GM12878 (cell line): ENCODE measurements around the gene RARRES2. TPM values are rescaled to one million over a fixed set of nuclear protein-coding genes. Genes with fewer than 3 reads are reported as not detected.

Source experiments
- ATAC-seq: fragments of 200-7000 bp; cut with Tn5 transposase; 3 replicates; pipeline ENCODE4 v1.9.1; 2020; ENCODE audit warnings: mild to moderate bottlenecking, moderate library complexity
- BruUV-seq: library from RNA; stranded (reverse); fragments of 400-500 nt; replicated peaks from 2 replicates; lab custom pipeline; 2021; lab: Mats Ljungman, UMichigan
- CTCF ChIA-PET: fragments of 300-600 bp; sonication (Branson Sonifier 250); formaldehyde crosslinking; extraction: SDS; loops from one replicate; lab custom pipeline; 2021; ENCODE audit warnings: inconsistent platforms; lab: Yijun Ruan, JAX
- POLR2A ChIA-PET: fragments of 350-600 bp; formaldehyde crosslinking; extraction: SDS; loops from one replicate; lab custom pipeline; 2021; ENCODE audit warnings: inconsistent platforms; lab: Charles Lee
- RAD21 ChIA-PET: fragments of 300-600 bp; sonication (Branson Sonifier 250); formaldehyde crosslinking; loops from one replicate; lab custom pipeline; 2023; ENCODE audit warnings: antibody characterized with exemption; ENCODE audit not compliant: unreplicated experiment; lab: Charles Lee
- SMC1A ChIA-PET: fragments of 300-600 bp; sonication (Branson Sonifier 250); formaldehyde crosslinking; loops from one replicate; lab custom pipeline; 2023; ENCODE audit not compliant: unreplicated experiment, uncharacterized antibody; lab: Charles Lee
- DNase-seq: peaks from one replicate; pipeline ENCODE4 v3.0.0-alpha.2; 2011; ENCODE audit warnings: low read depth, low spot score
- FAIRE-seq: peaks from 3 replicates; lab custom pipeline; 2011; peaks lifted over from hg19 to GRCh38; lab: Jason Lieb, UNC
- H2AFZ ChIP-seq: 2 replicates; pipeline ENCODE4 v1.6.0; 2011; ENCODE audit warnings: low read depth, low read length, control low read depth; ENCODE audit not compliant: control insufficient read depth
- H3K27ac ChIP-seq: 2 replicates; pipeline ENCODE4 v1.5.1; 2011; ENCODE audit warnings: control low read depth; ENCODE audit not compliant: control insufficient read depth, insufficient read depth
- H3K27me3 ChIP-seq, 2 experiments: replicated peaks in 1 of 2; 2 replicates each; pipeline versions ENCODE4 v1.6.0 to v1.6.1; 2011; ENCODE audit warnings: low read length in 1 of 2; ENCODE audit not compliant: control insufficient read depth in 2 of 2, insufficient read depth in 2 of 2
- H3K36me3 ChIP-seq, 2 experiments: 2 replicates each; pipeline ENCODE4 v1.5.1; 2011; ENCODE audit warnings: low read length in 1 of 2; ENCODE audit not compliant: control insufficient read depth in 2 of 2, insufficient read depth in 2 of 2
- H3K4me1 ChIP-seq: 2 replicates; pipeline ENCODE4 v1.6.1; 2011; ENCODE audit warnings: mild to moderate bottlenecking, low read length, moderate library complexity, mixed read lengths; ENCODE audit not compliant: control insufficient read depth, insufficient read depth
- H3K4me2 ChIP-seq: 2 replicates; pipeline ENCODE4 v1.6.0; 2011; ENCODE audit warnings: control low read depth; ENCODE audit not compliant: control insufficient read depth, insufficient read depth
- H3K4me3 ChIP-seq: fragments of 200-600 bp; sonication (generic); 2 replicates; pipeline ENCODE4 v1.5.1; 2016
- H3K79me2 ChIP-seq: 2 replicates; pipeline ENCODE4 v1.6.0; 2011; ENCODE audit warnings: low read length; ENCODE audit not compliant: control insufficient read depth, insufficient read depth
- H3K9ac ChIP-seq: 2 replicates; pipeline ENCODE4 v1.8.0; 2011; ENCODE audit warnings: low read length, control low read depth, mixed read lengths; ENCODE audit not compliant: control insufficient read depth, insufficient read depth
- H3K9me3 ChIP-seq: replicated peaks from 3 replicates; pipeline ENCODE4 v1.5.1; 2011; ENCODE audit warnings: mild to moderate bottlenecking, low read length; ENCODE audit not compliant: control insufficient read depth, insufficient read depth
- H4K20me1 ChIP-seq: 2 replicates; pipeline ENCODE4 v1.6.0; 2011; ENCODE audit not compliant: control insufficient read depth, insufficient read depth
- CBX3 ChIP-seq: fragments of 200-600 bp; sonication (generic); IDR thresholded peaks from 2 replicates; pipeline ENCODE4 v1.6.1; 2016; ENCODE audit warnings: low read depth, borderline replicate concordance
- FOXM1 ChIP-seq: IDR thresholded peaks from 2 replicates; pipeline ENCODE4 v1.6.1; 2012; ENCODE audit warnings: low read depth, mild to moderate bottlenecking, inconsistent platforms, low read length, moderate library complexity
- HDAC6 ChIP-seq: fragments of 200-600 bp; sonication (generic); IDR thresholded peaks from one replicate; pipeline ENCODE4 v1.8.0; 2017; ENCODE audit warnings: antibody characterized with exemption; ENCODE audit not compliant: unreplicated experiment
- MEF2A ChIP-seq: IDR thresholded peaks from 2 replicates; pipeline ENCODE4 v1.6.1; 2011; ENCODE audit warnings: low read depth, mild to moderate bottlenecking, low read length, moderate library complexity; ENCODE audit not compliant: insufficient read depth
- NBN ChIP-seq: fragments of 450-650 bp; IDR thresholded peaks from 2 replicates; pipeline ENCODE4 v1.6.1; 2016
- POLR2AphosphoS5 ChIP-seq: IDR thresholded peaks from 2 replicates; pipeline ENCODE4 v1.6.1; 2011; ENCODE audit warnings: mild to moderate bottlenecking, low read length, inconsistent platforms
- STAT3 ChIP-seq: IDR thresholded peaks from 2 replicates; pipeline ENCODE4 v1.6.1; 2011; ENCODE audit warnings: low read depth, low read length, improper control_type of control experiment
- ZNF24 ChIP-seq: fragments of 450-650 bp; IDR thresholded peaks from 2 replicates; pipeline ENCODE4 v1.6.1; 2017; ENCODE audit warnings: antibody characterized with exemption, mild to moderate bottlenecking
- in situ Hi-C: fragments of 300-500 bp; cut with MboI; formaldehyde crosslinking; loops from 9 replicates; pipeline ENCODE4 v1.14.3; 2018; ENCODE audit warnings: mixed read lengths
- intact Hi-C: fragments of 100-400 bp; cut with micrococcal nuclease; formaldehyde crosslinking; loops from one replicate; pipeline ENCODE4 v1.14.2; 2022; ENCODE audit not compliant: unreplicated experiment
- polyA plus RNA-seq, 11 experiments: library from polyadenylated mRNA; depleted of rRNA in 4 of 11; unstranded in 6 of 11; stranded (reverse) in 5 of 11; fragments of >200 nt; fragmentation: Nextera tagmentation in 4 of 11; fragmentation: Illumina TruSeq in 1 of 11; extraction: Ambion mirVana in 4 of 11; extraction: Trizol in 1 of 11; gene quantifications; 1 replicate in 1 of 11; 2 replicates in 10 of 11; pipeline versions ENCODE4 v1.2.1 to v1.2.3, GENCODE V29; 2011 to 2016; ENCODE audit warnings: inconsistent platforms in 2 of 11, missing spikeins in 2 of 11, low read depth in 1 of 11
- total RNA-seq, 4 experiments: library from RNA; depleted of rRNA in 3 of 4; stranded (reverse); fragments of >200 nt in 3 of 4; fragmentation: Illumina TruSeq in 1 of 4; extraction: Trizol in 1 of 4; gene quantifications; 2 replicates each; pipeline versions ENCODE4 v1.2.1 to v1.2.3, GENCODE V29; 2013 to 2021
- TF ChIP-seq, protein P1 (sequence below): IDR thresholded peaks from 2 replicates; pipeline ENCODE4 v1.6.1; 2012; ENCODE audit warnings: mild to moderate bottlenecking, low read depth, low read length
- TF ChIP-seq, protein P2 (sequence below): IDR thresholded peaks from 2 replicates; pipeline ENCODE4 v1.6.1; 2012; ENCODE audit warnings: low read depth, low read length, improper control_type of control experiment
- TF ChIP-seq, protein P3 (sequence below): IDR thresholded peaks from 2 replicates; pipeline ENCODE4 v1.6.1; 2011; ENCODE audit warnings: low read depth, mild to moderate bottlenecking, low read length, moderate library complexity, borderline replicate concordance; ENCODE audit errors: extremely low read depth
- TF ChIP-seq, protein P4 (sequence below): fragments of 450-650 bp; IDR thresholded peaks from 2 replicates; pipeline ENCODE4 v1.6.1; 2017; ENCODE audit warnings: mild to moderate bottlenecking

RARRES2 gene
- total and polyA plus RNA-seq, 10 of the 15 experiments (the other 5 are each of a cell fraction or from before 2014, with no cell fraction given), result 0.13 to 2.2 (median 0.40) TPM; not detected in 3

DNA sequence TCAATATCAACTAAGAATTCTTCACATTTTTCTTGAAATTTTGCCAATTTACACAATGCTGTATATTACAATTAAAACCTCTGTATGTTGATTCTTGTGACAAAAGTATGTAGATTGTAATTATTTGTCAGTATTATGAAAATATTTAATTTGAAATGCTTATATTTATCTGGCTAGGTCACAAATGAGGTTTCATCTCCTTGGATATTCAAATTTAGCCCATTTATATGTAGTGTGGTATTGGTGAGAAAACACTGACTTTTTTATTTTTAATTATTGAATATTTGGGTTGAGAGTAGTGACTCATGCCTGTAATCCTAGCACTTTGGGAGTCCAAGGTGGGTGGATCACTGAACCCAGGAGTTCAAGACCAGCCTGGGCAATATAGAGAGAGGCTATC is 2.9 kb upstream of the RARRES2 start:
- ChIA-PET CTCF (interaction anchor here (1.0 to 1.5 kb wide), 2 partner anchors 11 to 17 kb away, joined by 4 to 5 read pairs; no protein-coding TSS in a partner anchor), RAD21 (no interaction called here), SMC1A (interaction anchor here (0.8 to 1.9 kb wide), 2 partner anchors 12 to 18 kb away, joined by 3 to 4 read pairs; no protein-coding TSS in a partner anchor), POLR2A (no interaction called here)
- Histone ChIP-seq H3K9me3 (peaks cover 5% of the 10 kb centered on the region; the same call in 2 of the 3 replicates), H2AFZ (no peak overlapping the region), H3K4me1 (peaks cover 8% of the 10 kb centered on the region), H3K79me2 (no peaks in the 10 kb centered on the region), H3K36me3 (no peaks in the 10 kb centered on the region), H3K27ac (no peak overlapping the region), H3K27me3 (peaks cover 0 to 5% of the 10 kb centered on the region in 2 experiments; a peak in 3 of 4 replicates), H4K20me1 (no peaks in the 10 kb centered on the region), H3K9ac (no peak overlapping the region), H3K4me2 (no peak overlapping the region), H3K4me3 (no peak overlapping the region)
- in situ Hi-C loops, result no loop called here
- BruUV-seq, result no TSS peak
- ATAC-seq (no peak), FAIRE-seq (no peak), DNase-seq (no peak)
- TF ChIP-seq STAT3 (no peak), ZNF24 (no peak), FOXM1 (no peak), MEF2A (no peak), POLR2AphosphoS5 (no peak), CBX3 (no peak), HDAC6 (no peak), NBN (no peak)
- TF ChIP-seq, protein P1, sequence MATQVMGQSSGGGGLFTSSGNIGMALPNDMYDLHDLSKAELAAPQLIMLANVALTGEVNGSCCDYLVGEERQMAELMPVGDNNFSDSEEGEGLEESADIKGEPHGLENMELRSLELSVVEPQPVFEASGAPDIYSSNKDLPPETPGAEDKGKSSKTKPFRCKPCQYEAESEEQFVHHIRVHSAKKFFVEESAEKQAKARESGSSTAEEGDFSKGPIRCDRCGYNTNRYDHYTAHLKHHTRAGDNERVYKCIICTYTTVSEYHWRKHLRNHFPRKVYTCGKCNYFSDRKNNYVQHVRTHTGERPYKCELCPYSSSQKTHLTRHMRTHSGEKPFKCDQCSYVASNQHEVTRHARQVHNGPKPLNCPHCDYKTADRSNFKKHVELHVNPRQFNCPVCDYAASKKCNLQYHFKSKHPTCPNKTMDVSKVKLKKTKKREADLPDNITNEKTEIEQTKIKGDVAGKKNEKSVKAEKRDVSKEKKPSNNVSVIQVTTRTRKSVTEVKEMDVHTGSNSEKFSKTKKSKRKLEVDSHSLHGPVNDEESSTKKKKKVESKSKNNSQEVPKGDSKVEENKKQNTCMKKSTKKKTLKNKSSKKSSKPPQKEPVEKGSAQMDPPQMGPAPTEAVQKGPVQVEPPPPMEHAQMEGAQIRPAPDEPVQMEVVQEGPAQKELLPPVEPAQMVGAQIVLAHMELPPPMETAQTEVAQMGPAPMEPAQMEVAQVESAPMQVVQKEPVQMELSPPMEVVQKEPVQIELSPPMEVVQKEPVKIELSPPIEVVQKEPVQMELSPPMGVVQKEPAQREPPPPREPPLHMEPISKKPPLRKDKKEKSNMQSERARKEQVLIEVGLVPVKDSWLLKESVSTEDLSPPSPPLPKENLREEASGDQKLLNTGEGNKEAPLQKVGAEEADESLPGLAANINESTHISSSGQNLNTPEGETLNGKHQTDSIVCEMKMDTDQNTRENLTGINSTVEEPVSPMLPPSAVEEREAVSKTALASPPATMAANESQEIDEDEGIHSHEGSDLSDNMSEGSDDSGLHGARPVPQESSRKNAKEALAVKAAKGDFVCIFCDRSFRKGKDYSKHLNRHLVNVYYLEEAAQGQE, result no peak
- TF ChIP-seq, protein P2, sequence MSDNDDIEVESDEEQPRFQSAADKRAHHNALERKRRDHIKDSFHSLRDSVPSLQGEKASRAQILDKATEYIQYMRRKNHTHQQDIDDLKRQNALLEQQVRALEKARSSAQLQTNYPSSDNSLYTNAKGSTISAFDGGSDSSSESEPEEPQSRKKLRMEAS, result no peak
- TF ChIP-seq, protein P3, sequence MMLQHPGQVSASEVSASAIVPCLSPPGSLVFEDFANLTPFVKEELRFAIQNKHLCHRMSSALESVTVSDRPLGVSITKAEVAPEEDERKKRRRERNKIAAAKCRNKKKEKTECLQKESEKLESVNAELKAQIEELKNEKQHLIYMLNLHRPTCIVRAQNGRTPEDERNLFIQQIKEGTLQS, result no peak
- TF ChIP-seq, protein P4, sequence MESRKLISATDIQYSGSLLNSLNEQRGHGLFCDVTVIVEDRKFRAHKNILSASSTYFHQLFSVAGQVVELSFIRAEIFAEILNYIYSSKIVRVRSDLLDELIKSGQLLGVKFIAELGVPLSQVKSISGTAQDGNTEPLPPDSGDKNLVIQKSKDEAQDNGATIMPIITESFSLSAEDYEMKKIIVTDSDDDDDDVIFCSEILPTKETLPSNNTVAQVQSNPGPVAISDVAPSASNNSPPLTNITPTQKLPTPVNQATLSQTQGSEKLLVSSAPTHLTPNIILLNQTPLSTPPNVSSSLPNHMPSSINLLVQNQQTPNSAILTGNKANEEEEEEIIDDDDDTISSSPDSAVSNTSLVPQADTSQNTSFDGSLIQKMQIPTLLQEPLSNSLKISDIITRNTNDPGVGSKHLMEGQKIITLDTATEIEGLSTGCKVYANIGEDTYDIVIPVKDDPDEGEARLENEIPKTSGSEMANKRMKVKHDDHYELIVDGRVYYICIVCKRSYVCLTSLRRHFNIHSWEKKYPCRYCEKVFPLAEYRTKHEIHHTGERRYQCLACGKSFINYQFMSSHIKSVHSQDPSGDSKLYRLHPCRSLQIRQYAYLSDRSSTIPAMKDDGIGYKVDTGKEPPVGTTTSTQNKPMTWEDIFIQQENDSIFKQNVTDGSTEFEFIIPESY, result no peak
- intact Hi-C loops, result no loop called here
